ENCODE data around the gene AFG3L2. TPM values are rescaled to one million over a fixed set of nuclear protein-coding genes. Genes with fewer than 3 reads are reported as not detected.

Gene AFG3L2
- total and polyA plus RNA-seq, 2 of the 8 experiments (the other 6 are each of a cell fraction or from before 2014, with no cell fraction given), result 29.7 to 84.8 TPM

GRCh38 chr18:12424252-12424651 is 47.2 kb upstream of the AFG3L2 start:
- H2BK5ac ChIP-seq (ENCODE audit: low read depth, low read length), result no peak overlapping the region
- no peak overlapping the region for H3K9ac ChIP-seq (replicated peaks in 1 of 4; ENCODE audit: extremely low read depth in 1 of 4, low read depth in 3 of 4, low read length in 3 of 4)
- no peak overlapping the region for H3K14ac ChIP-seq (ENCODE audit: insufficient read length)
- POLR2A ChIA-PET (ENCODE audit: partially characterized antibody), result interaction anchor here (0.6 to 2.4 kb wide), 5 partner anchors 11 to 123 kb away, joined by 3 to 10 read pairs (median 3); no protein-coding TSS in a partner anchor
- no peak overlapping the region for H3K4me2 ChIP-seq (ENCODE audit: insufficient read depth in 1 of 2, low read depth in 2 of 2, low read length in 2 of 2)
- no peak overlapping the region for H2AK5ac ChIP-seq (ENCODE audit: low read depth, low read length)
- 90% methylated on average over 4 of the region's 4 CpGs; no CpG with 5 or more reads in 1 of the 2 experiments for WGBS, 2 experiments (ENCODE audit: extremely low coverage in 1 of 2, insufficient coverage in 1 of 2, insufficient read length in 1 of 2, insufficient replicate concordance in 2 of 2, low coverage in 1 of 2, low lambda C conversion rate in 2 of 2, missing lambda C conversion rate in 1 of 2)
- peaks cover 5% of the 10 kb centered on the region; the same call in 1 of the 2 replicates for H3K23me2 ChIP-seq (ENCODE audit: low read depth, low read length)
- no peak overlapping the region for H2BK12ac ChIP-seq (ENCODE audit: low read depth, low read length)
- H3K79me2 ChIP-seq (ENCODE audit: control insufficient read depth in 1 of 2, insufficient read depth in 2 of 2, low read length in 2 of 2), result no peaks in the 10 kb centered on the region
- H3K23ac ChIP-seq (ENCODE audit: insufficient read length), result no peak overlapping the region
- no peaks in the 10 kb centered on the region for H3K27me3 ChIP-seq (replicated peaks in 1 of 4; ENCODE audit: control insufficient read depth in 3 of 4, extremely low read depth in 1 of 4, insufficient read depth in 3 of 4, low read length in 3 of 4)
- H3K4me1 ChIP-seq (replicated peaks in 1 of 4; ENCODE audit: control insufficient read depth in 3 of 4, insufficient read depth in 4 of 4, low read length in 3 of 4), result peaks cover 0 to 12% (median 6%) of the 10 kb centered on the region in 4 experiments; a peak in 6 of 7 replicates
- H3K56ac ChIP-seq (replicated peaks; ENCODE audit: insufficient read length, low read depth, low read length), result no peak overlapping the region
- CTCF ChIA-PET (ENCODE audit: partially characterized antibody), result interaction anchor here (0.6 to 5.5 kb wide), 8 partner anchors 10 to 115 kb away, joined by 3 to 40 read pairs (median 4); no protein-coding TSS in a partner anchor
- no peak for DNase-seq (ENCODE audit: low read depth in 1 of 2, low spot score in 2 of 2)
- H4K91ac ChIP-seq (replicated peaks; ENCODE audit: insufficient read length, low read length), result no peak overlapping the region
- H4K20me1 ChIP-seq (replicated peaks in 1 of 2; ENCODE audit: control insufficient read depth in 1 of 2, insufficient read depth in 2 of 2, low read length in 2 of 2), result peaks cover 2 to 3% of the 10 kb centered on the region in 2 experiments
- H3K4ac ChIP-seq (replicated peaks; ENCODE audit: insufficient read length, low read depth, low read length), result no peak overlapping the region
- no peak overlapping the region for H3K4me3 ChIP-seq (ENCODE audit: extremely low read depth in 1 of 4, insufficient read depth in 2 of 4, low read depth in 3 of 4, low read length in 4 of 4)
- H3K79me1 ChIP-seq (ENCODE audit: low read depth, low read length), result no peaks in the 10 kb centered on the region
- H3K18ac ChIP-seq (ENCODE audit: extremely low read depth, low read length), result no peak overlapping the region
- no peak overlapping the region for H2BK20ac ChIP-seq (ENCODE audit: low read length)
- H4K8ac ChIP-seq (ENCODE audit: extremely low read depth, insufficient read depth, low read length), result no peak overlapping the region
- H4K5ac ChIP-seq (ENCODE audit: insufficient read length, low read depth, low read length), result no peak overlapping the region
- peaks cover 0 to 20% (median 16%) of the 10 kb centered on the region in 4 experiments; a peak in 7 of 8 replicates for H3K36me3 ChIP-seq (ENCODE audit: control insufficient read depth in 2 of 4, insufficient read depth in 4 of 4, low read length in 3 of 4)
- no peak overlapping the region for H2BK15ac ChIP-seq (ENCODE audit: low read length)
- no peak for FAIRE-seq
- no peak overlapping the region for H2AFZ ChIP-seq (ENCODE audit: low read length)
- H2BK120ac ChIP-seq (replicated peaks; ENCODE audit: low read depth, low read length), result no peak overlapping the region
- H3K27ac ChIP-seq (ENCODE audit: low read depth, low read length), result no peak overlapping the region
- peaks cover 15 to 19% of the 10 kb centered on the region in 2 experiments for H3K9me3 ChIP-seq (ENCODE audit: insufficient read depth in 2 of 2, low read depth in 1 of 2, low read length in 1 of 2)
- TF ChIP-seq TAF1 (IDR thresholded peaks at IDR 0.05; ENCODE audit: low read depth, low read length) (no peak), PHF8 (conservative IDR thresholded peaks at IDR 0.05; ENCODE audit: low read depth, low read length) (no peak), SIN3A (conservative IDR thresholded peaks at IDR 0.05 in 1 of 2, IDR thresholded peaks at IDR 0.05 in 1 of 2; ENCODE audit: low read depth in 1 of 2, low read length in 2 of 2) (no peak), BRCA1 (IDR thresholded peaks at IDR 0.05; ENCODE audit: low read depth, low read length) (no peak), E2F6 (IDR thresholded peaks at IDR 0.05) (no peak), TBP (IDR thresholded peaks at IDR 0.05; ENCODE audit: low read depth, low read length) (no peak), FOSL1 (IDR thresholded peaks at IDR 0.05; ENCODE audit: insufficient read depth, low read depth, low read length) (no peak), EGR1 (IDR thresholded peaks at IDR 0.05; ENCODE audit: borderline replicate concordance, low read depth, low read length) (no peak), RFX5 (IDR thresholded peaks at IDR 0.05; ENCODE audit: borderline replicate concordance, low read depth, low read length) (no peak), JUN (IDR thresholded peaks at IDR 0.05; ENCODE audit: low read depth, low read length) (no peak), ATF2 (IDR thresholded peaks at IDR 0.05; ENCODE audit: low read length) (no peak), CHD2 (IDR thresholded peaks at IDR 0.05; ENCODE audit: low read length) (no peak)

Data from H1 (cell line).